Sigmoid colon (tissue), 7 donors: ENCODE results near the gene RNPS1. TPM values are rescaled to one million over a fixed set of nuclear protein-coding genes. Genes with fewer than 3 reads are reported as not detected.
A peak's percentile ranks its signal among the peaks of the same experiment; 100 is the strongest.
"Not testable (repeated sequence)": the region's sequence is repeated elsewhere in the genome, so short reads cannot be mapped to it uniquely, and the experiment has no call there.

Source experiments
- DNase-seq: peaks from one replicate; pipeline ENCODE4 v3.0.0-alpha.2; 2019
- H3K27ac ChIP-seq, 4 donors: fragments of 200-600 bp; sonication (generic); one replicate each; pipeline ENCODE4 v1.5.1; 2016 to 2019; ENCODE audit warnings: mild to moderate bottlenecking in 1 of 4
- H3K27me3 ChIP-seq, 3 donors: fragments of 200-600 bp; sonication (generic); one replicate each; pipeline ENCODE4 v1.5.1; 2019; ENCODE audit warnings: mild to moderate bottlenecking in 1 of 3
- H3K36me3 ChIP-seq, 4 donors: fragments of 200-600 bp; sonication (generic); one replicate each; pipeline ENCODE4 v1.5.1; 2016 to 2019
- H3K4me1 ChIP-seq, 4 donors: fragments of 200-600 bp; sonication (generic); one replicate each; pipeline ENCODE4 v1.5.1; 2017 to 2019
- H3K4me3 ChIP-seq, 4 donors: fragments of 200-600 bp; sonication (generic); one replicate each; pipeline ENCODE4 v1.5.1; 2017 to 2019; ENCODE audit warnings: mild to moderate bottlenecking in 2 of 4, moderate library complexity in 1 of 4
- H3K9me3 ChIP-seq, 4 donors: fragments of 200-600 bp in 3 of 4; sonication (generic) in 3 of 4; one replicate each; pipeline versions ENCODE4 v1.5.1 to v1.6.1; 2013 to 2019
- CTCF ChIP-seq, 4 experiments: fragments of 450-650 bp in 3 of 4; fragments of 200-600 bp in 1 of 4; IDR thresholded peaks; one replicate each; pipeline ENCODE4 v1.5.1; 2016 to 2019; ENCODE audit warnings: antibody characterized with exemption in 4 of 4, mild to moderate bottlenecking in 3 of 4, moderate library complexity in 2 of 4
- EP300 ChIP-seq, 4 donors: sonication (generic); formaldehyde crosslinking; IDR thresholded peaks; one replicate each; pipeline ENCODE4 v1.6.1; 2017; ENCODE audit warnings: antibody characterized with exemption in 4 of 4
- POLR2A ChIP-seq, 2 donors: fragments of 450-650 bp; IDR thresholded peaks; one replicate each; pipeline ENCODE4 v1.6.1; 2016; ENCODE audit warnings: antibody characterized with exemption in 2 of 2, mild to moderate bottlenecking in 2 of 2, moderate library complexity in 2 of 2
- POLR2AphosphoS5 ChIP-seq, 4 donors: sonication (generic); formaldehyde crosslinking; IDR thresholded peaks; one replicate each; pipeline ENCODE4 v1.6.1; 2017; ENCODE audit warnings: antibody characterized with exemption in 4 of 4
- WGBS, 2 donors: extraction: QIAGEN DNeasy Blood & Tissue Kit; methylation state at CpG; one replicate each; pipeline ENCODE4 v1.1.7; 2013; 5-methylcytosine and 5-hydroxymethylcytosine counted together
- intact Hi-C: fragments of 100-400 bp; cut with DNase I; formaldehyde crosslinking; loops from one replicate; pipeline ENCODE4 v1.15.1; 2023
- polyA plus RNA-seq, 3 donors: library from polyadenylated mRNA; stranded (reverse); fragments of 200-250 nt; gene quantifications; one replicate each; pipeline ENCODE4 v1.2.3, GENCODE V29; 2013
- total RNA-seq, 4 donors: library from RNA; depleted of rRNA; stranded (reverse); fragments of >200 nt; gene quantifications; one replicate each; pipeline ENCODE4 v1.1.0, GENCODE V29; 2016
- donor health status: healthy with polysubstance abuse.
- donor health status: Bipolar disorder and iron deficiency.
- donor health status: healthy.

The RNPS1 gene
- total and polyA plus RNA-seq, 7 donors, result 110 to 171 (median 128) TPM

GRCh38 chr16:2270588-2271470 is 2.9 kb upstream of the RNPS1 start:
- Histone ChIP-seq H3K36me3 (peaks cover 0 to 4% (median under 1%) of the 10 kb centered on the region in 4 donors), H3K4me1 (peaks cover 0 to 44% (median 26%) of the 10 kb centered on the region in 4 donors), H3K9me3 (no peaks in the 10 kb centered on the region), H3K4me3 (no peak overlapping the region), H3K27ac (no peak overlapping the region), H3K27me3 (no peaks in the 10 kb centered on the region)
- DNase-seq, result no peak
- TF ChIP-seq CTCF (IDR thresholded peaks at IDR 0.05) (no peak), POLR2AphosphoS5 (IDR thresholded peaks at IDR 0.05) (no peak), EP300 (IDR thresholded peaks at IDR 0.05) (no peak), POLR2A (IDR thresholded peaks at IDR 0.05) (no peak)
- intact Hi-C loops, result loop anchor here (10.0 kb wide), 1 partner anchor 234 kb away; no protein-coding TSS in a partner anchor
- WGBS, 2 donors, result 84 to 93% methylated on average over 15 of the region's 15 CpGs

- peaks cover 0 to 52% (median 32%) of the 10 kb centered on the region in 4 donors for H3K4me1 ChIP-seq
- peaks cover 0 to 4% (median 0%) of the 10 kb centered on the region in 4 donors for H3K36me3 ChIP-seq
- DNase-seq, result no peak
- TF ChIP-seq EP300 (IDR thresholded peaks at IDR 0.05), result no peak
- TF ChIP-seq POLR2AphosphoS5 (IDR thresholded peaks at IDR 0.05), result no peak
- no peak for TF ChIP-seq POLR2A (IDR thresholded peaks at IDR 0.05)
- intact Hi-C loops, result loop anchor here (10.0 kb wide), 1 partner anchor 235 kb away; no protein-coding TSS in a partner anchor
- no peak overlapping the region for H3K27ac ChIP-seq
- 84 to 86% methylated on average over 9 of the region's 9 CpGs for WGBS, 2 donors
- no peaks in the 10 kb centered on the region for H3K27me3 ChIP-seq
- no peak overlapping the region for H3K4me3 ChIP-seq
- no peaks in the 10 kb centered on the region for H3K9me3 ChIP-seq
These were observed 2.1 kb upstream of the RNPS1 start for GRCh38 chr16:2270070-2270462.

- Histone ChIP-seq H3K4me3 (peak overlapping the region; percentile 70 to 90 (median 78)), H3K36me3 (peaks cover 0 to 20% (median 10%) of the 10 kb centered on the region in 4 donors), H3K4me1 (peaks cover 0 to 52% (median 35%) of the 10 kb centered on the region in 4 donors), H3K27ac (peak overlapping the region; percentile 87 to 98 (median 96))
- not testable (repeated sequence) for H3K9me3 ChIP-seq, H3K27me3 ChIP-seq, DNase-seq
- intact Hi-C loops, result loop anchor here (5.0 kb wide), 3 partner anchors 45 to 960 kb away; partner anchors contain the start of genes E4F1 and UBE2I
- 0 to 1% methylated on average over 54 of the region's 54 CpGs for WGBS, 2 donors
These were observed 417 bp downstream of the RNPS1 start for GRCh38 chr16:2267505-2267912.

GRCh38 chr16:2266887-2267286 is 1.0 kb downstream of the RNPS1 start:
- Histone ChIP-seq H3K4me1 (peaks cover 0 to 51% (median 35%) of the 10 kb centered on the region in 4 donors), H3K4me3 (peak overlapping the region; percentile 70 to 90 (median 78)), H3K36me3 (peaks cover 1 to 26% (median 17%) of the 10 kb centered on the region in 4 donors), H3K27ac (peak overlapping the region in 3 of 4 donors; percentile 87 to 97 (median 95))
- DNase-seq, H3K9me3 ChIP-seq, H3K27me3 ChIP-seq: not testable (repeated sequence)
- intact Hi-C loops, result loop anchor here (5.0 kb wide), 3 partner anchors 45 to 960 kb away; partner anchors contain the start of genes E4F1 and UBE2I
- 1 to 7% methylated on average over 11 of the region's 12 CpGs for WGBS, 2 donors

- WGBS, 2 donors, result 81 to 89% methylated on average over 14 of the region's 14 CpGs
- DNase-seq, intact Hi-C loops, H3K27me3 ChIP-seq, H3K9me3 ChIP-seq, H3K27ac ChIP-seq, H3K4me3 ChIP-seq: not testable (repeated sequence)
- peaks cover 0 to 26% (median 19%) of the 10 kb centered on the region in 4 donors for H3K4me1 ChIP-seq
- H3K36me3 ChIP-seq, result peaks cover 14 to 64% (median 47%) of the 10 kb centered on the region in 4 donors
These were observed 4.9 kb downstream of the RNPS1 start for GRCh38 chr16:2263026-2263425.

- H3K27me3 ChIP-seq, result no peaks in the 10 kb centered on the region
- DNase-seq, result no peak
- H3K9me3 ChIP-seq, result no peaks in the 10 kb centered on the region
- no peak overlapping the region for H3K4me3 ChIP-seq
- TF ChIP-seq POLR2AphosphoS5 (IDR thresholded peaks at IDR 0.05), result no peak
- TF ChIP-seq CTCF (IDR thresholded peaks at IDR 0.05), result no peak
- intact Hi-C loops, result no loop called here
- H3K4me1 ChIP-seq, result peaks cover 0 to 7% (median under 1%) of the 10 kb centered on the region in 4 donors
- 66 to 87% methylated on average over 8 of the region's 8 CpGs for WGBS, 2 donors
- peaks cover 34 to 92% (median 72%) of the 10 kb centered on the region in 4 donors for H3K36me3 ChIP-seq
- no peak overlapping the region for H3K27ac ChIP-seq
These were observed 7.7 kb downstream of the RNPS1 start for GRCh38 chr16:2260250-2260649.

- DNase-seq, intact Hi-C loops, H3K9me3 ChIP-seq, H3K4me1 ChIP-seq, H3K27ac ChIP-seq, H3K27me3 ChIP-seq, H3K4me3 ChIP-seq: not testable (repeated sequence)
- 96% methylated on average over 7 of the region's 7 CpGs for WGBS, 2 donors
- peaks cover 47 to 100% (median 87%) of the 10 kb centered on the region in 4 donors for H3K36me3 ChIP-seq
These were observed 9.4 kb downstream of the RNPS1 start for GRCh38 chr16:2258530-2258929.
